ENCODE data around the gene SMPD3.

SMPD3 gene

DNA sequence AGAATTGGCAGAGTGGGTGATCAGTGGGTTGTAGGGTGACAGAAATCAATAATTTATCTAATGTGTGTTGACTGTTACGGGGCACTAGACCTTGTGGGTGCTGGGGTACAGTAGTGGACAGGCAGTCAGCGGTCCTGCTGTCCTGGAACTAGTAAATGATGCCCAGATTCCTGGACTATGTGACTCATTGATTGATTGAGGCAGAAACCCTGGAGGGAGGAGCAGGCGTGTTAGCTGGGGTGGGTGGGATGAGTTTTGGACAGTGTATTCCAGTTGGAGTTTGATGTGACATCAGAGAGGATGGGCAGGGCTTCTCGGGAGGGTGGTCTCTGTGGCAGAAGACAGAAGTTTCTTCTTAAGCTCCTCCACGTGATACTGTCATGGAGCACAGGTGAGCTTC, 113.1 kb downstream of the SMPD3 start:
- DNase-seq (ENCODE audit: low read depth in 2 of 2), result no peak

DNA sequence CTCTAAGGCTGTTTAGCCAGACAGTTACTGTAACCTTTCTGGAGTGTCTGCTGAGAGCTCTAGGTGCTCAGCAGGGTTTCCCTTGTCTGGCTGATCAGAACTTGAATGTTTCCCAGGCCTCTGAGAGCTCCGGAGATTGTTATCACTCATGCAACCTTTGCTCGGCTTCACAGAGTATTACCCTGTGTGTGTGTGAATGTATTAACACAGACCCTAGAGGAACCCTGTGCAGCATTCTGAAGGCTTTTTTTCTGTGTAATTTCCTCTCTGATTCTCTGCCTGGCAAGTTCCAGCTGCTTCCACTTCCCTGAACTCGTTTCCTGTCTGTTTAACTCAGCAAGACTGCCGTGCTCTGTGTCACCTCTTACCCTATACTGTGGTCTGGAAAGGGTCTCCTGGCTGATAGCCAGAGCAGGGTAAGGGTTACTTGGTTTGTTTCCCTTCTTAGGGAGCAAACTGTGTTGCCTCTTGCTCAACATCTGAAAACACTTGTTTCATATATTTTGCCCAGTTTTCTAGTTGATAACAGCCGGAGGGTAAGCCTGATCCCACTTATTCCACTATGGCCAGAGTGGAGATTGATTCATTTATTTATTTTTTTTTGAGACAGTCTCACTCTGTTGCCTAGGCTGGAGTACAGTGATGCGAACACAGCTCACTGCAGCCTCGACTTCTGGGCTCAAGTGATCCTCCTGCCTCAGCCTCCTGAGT, 115.7 kb downstream of the SMPD3 start:
- DNase-seq (ENCODE audit: low read depth in 2 of 2), result no peak

GRCh38 chr16:68331879-68332410, 116.4 kb downstream of the SMPD3 start:
- no peak for DNase-seq (ENCODE audit: low read depth in 2 of 2)

GRCh38 chr16:68328860-68329390, 119.4 kb downstream of the SMPD3 start:
- DNase-seq (ENCODE audit: low read depth in 2 of 2), result no peak

- peak; percentile 50 to 53 for DNase-seq (ENCODE audit: low read depth in 2 of 2)
Observed at GRCh38 chr16:68328151-68328859, 120.0 kb downstream of the SMPD3 start.

GRCh38 chr16:68324780-68325357, 123.4 kb downstream of the SMPD3 start:
- DNase-seq (ENCODE audit: low read depth in 2 of 2), result no peak

DNA sequence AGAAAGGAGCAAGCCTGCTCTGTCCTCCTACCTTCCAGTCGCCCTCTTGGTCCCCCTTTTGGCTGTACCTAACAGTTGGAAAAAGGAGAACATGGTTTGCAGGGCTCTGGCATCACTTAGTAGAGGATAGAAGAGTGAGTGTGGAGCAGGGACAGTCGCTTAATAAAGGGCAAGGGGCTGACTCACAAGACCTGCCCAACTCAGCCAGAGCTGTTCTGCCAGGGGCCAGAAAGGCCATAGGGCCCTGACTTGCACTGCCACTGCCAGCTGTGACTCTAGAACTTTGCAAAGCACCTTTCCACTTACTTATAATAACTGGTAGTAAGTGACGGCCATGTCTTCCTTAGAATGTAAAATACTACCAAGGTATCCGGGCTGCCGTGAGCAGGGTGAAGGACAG, 124.0 kb downstream of the SMPD3 start:
- DNase-seq (ENCODE audit: low read depth in 2 of 2), result no peak

DNA sequence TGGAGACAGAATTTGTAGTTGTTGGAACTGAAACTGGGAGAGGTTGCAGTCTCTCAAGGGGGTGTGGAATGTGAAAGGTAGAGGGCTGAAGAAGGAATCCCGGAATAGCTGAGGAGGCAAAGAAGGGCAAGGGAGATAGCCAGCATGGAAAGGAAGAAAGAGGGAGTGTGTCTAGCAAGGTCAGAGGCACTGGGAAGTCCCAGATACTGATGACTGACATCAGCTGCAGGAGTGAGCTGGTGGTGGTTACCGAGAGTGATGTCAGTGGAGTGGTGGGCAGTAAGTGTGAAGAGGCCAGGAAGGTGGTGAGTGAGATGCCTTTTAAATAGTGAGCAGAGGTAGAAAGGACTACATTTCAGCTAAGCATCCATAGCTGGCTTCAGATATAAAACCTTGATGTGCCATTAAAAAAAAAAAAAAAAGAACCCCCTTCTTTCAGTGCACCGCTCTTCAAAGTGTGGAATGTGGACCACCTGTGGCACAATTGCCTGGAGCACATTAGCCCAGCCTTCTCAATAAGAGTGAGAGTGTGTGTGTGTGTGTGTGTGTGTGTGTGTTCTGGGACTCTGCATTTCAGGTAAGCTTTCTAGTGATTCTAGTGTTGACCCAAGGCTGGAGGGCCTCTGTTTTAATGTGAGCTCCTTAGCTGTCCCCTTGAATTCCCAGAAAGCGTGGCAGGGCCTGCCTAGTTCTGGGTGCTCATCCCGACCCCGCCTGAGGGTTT, 129.0 kb downstream of the SMPD3 start:
- DNase-seq (ENCODE audit: low read depth in 2 of 2), result no peak

DNA sequence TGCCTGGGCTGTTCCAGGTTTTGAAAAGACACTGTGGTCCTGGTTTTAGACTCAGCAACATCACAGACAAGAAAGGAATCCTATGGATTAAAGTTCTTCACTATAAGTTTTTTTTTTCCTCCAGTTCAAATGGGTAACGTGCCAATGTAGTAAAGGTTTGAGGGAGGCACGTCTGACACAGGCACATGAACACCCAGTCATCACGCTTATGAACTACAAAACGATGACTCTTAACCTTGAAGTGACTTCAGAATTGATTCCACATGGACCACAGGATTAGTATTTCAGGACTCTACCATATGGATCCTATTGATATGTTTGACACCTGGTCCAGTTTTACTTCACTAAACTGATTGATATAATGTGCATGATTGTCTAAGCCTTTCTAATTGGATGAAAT, 135.2 kb downstream of the SMPD3 start:
- DNase-seq (ENCODE audit: low read depth in 2 of 2), result no peak

DNA sequence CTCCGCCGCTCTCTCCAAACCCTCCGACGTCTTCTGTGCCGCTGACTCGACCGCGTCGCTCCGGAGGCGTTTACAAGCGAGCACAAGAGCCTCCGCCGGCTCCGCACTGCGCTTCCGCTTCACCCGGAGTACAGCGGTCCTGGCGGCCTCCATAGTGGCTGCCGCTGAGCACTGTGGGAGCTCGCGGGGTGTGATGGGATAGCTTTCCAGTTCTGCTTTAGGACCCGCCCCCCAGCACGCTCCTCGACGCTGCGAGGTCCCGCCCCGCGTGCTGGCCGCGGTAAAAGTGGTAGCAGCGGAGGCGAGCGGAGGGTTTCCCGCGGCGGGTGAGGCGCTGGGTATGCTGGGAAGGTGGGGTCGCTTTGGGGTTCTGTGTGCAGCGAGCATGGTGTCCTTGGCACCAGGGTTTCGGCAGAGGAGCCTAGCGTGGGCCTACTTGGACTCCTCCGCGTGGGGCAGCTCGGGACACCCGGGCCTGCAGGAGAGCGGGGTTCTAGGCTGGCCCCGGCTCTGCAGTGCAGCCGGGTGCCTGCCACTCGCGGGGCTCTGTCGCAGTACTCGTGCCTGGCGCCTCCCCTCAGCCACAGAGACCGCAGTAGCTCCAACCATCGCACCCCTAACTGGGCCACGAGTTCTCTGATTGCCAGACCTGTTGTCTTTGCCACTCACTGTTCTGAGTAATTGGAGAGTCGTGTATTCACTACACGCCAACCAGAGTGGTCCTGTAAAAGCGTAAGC, 137.4 kb downstream of the SMPD3 start, which contains the start of the genes PRMT7 and SLC7A6OS:
Gene PRMT7, plus strand, starts transcription at position 246 of the 738 bp plus-strand sequence. CDS start 4,961 bp downstream, outside the sequence.
Gene SLC7A6OS, minus strand, starts transcription at position 173 of the 738 bp plus-strand sequence. Its CDS starts 20 bp downstream, at position 153.
- DNase-seq (ENCODE audit: low read depth in 2 of 2), result peak; percentile 61 to 66

DNA sequence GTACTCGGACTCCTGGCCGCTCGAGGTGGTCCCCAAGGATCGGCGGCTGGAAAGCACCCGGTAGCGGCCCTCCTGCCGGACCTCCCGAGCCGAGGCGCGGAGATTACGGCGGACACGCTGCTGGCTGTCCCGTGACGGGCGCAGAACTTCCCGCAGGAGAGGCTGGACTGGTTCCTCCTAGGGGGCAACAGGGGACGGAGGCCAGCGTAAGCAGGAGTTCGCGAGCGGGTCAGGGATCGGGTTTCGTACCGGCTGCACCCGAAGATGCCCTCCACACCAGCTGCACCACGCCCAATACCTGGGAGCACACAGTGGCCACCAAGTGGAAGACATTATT, 137.9 kb downstream of the SMPD3 start:
- no peak for DNase-seq (ENCODE audit: low read depth in 2 of 2)

DNA sequence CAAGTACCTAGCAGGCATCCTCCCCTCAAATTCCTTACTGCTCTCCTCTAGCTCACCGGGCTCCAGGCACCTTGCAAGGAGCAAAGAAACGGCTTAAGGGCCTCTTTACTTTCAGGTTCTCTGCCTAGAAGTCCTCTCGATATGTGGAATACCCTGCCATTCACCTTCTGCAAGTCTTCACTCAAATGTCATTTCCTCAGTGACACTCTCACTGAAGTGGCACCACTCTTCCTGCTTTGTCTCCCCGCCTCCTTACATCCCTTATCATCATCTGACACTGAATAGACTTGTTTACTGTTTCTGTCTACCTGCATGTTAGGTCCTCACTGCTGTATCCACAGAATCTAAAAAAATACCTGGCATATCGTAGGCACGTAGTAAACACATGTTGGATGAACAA, 138.5 kb downstream of the SMPD3 start:
- no peak for DNase-seq (ENCODE audit: low read depth in 2 of 2)
